ENCODE measurements around the gene SPANXC.
"Not testable (repeated sequence)": the region's sequence is repeated elsewhere in the genome, so short reads cannot be mapped to it uniquely, and the experiment has no call there.

SPANXC gene

DNA sequence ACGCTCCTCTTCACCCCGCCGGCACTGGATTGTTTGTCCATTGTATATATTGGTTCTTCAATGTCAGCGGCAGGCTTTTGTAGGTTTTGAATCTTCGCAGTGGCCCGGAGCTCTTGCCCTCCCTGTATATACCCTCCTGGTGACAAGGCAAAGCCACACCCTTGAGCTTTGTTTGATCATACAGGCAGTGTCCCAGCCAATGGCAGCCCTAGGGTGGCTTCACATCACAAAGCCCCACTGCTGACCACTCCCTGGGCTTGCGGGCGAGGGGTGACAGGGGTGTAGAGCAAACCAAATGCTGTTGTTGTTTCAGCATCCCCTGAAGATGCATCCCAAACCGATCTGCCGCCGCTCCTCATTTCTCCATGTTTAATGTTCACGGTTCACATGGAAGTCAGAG is at the start of gene SPANXC:
TSS of gene SPANXC (minus strand) at position 101 of the 400 bp plus-strand sequence. CDS start at position 41, 60 bp downstream.
- H3K27ac Mint-ChIP-seq; H3K9me3 Mint-ChIP-seq (ENCODE audit: low read depth); H3K36me3 Mint-ChIP-seq; H3K27me3 Mint-ChIP-seq; H3K4me1 Mint-ChIP-seq (ENCODE audit: low read depth); H3K4me3 Mint-ChIP-seq: not testable (repeated sequence)

DNA sequence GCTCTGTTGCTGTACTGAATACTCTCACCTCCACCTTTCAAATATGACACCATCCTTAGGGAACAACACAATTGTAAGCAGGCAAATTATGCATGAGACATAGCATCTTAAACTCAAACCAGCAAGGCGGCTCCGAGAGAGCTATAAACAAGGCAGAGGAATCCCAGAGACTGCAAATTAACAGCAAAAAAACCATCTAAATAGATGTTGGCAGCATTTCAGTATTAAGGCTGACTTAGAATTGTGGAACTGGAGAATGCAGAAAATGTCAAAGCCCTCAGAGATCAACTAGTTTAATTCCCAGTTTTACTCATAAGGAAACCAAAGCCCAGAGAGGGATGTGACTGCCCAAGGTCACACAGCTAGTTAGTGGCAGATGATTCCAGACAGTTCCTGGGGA is 37.2 kb upstream of the SPANXC start:
- H3K9me3 Mint-ChIP-seq (ENCODE audit: low read depth): no peaks in the 10 kb centered on the region
- no peak overlapping the region for H3K4me3 Mint-ChIP-seq
- H3K36me3 Mint-ChIP-seq: no peaks in the 10 kb centered on the region
- no peaks in the 10 kb centered on the region for H3K4me1 Mint-ChIP-seq (ENCODE audit: low read depth)
- no peak overlapping the region for H3K27ac Mint-ChIP-seq
- H3K27me3 Mint-ChIP-seq: no peaks in the 10 kb centered on the region

- no peaks in the 10 kb centered on the region for H3K9me3 Mint-ChIP-seq (ENCODE audit: low read depth)
- H3K36me3 Mint-ChIP-seq: no peaks in the 10 kb centered on the region
- no peak overlapping the region for H3K27ac Mint-ChIP-seq
- no peak overlapping the region for H3K4me3 Mint-ChIP-seq
- H3K4me1 Mint-ChIP-seq (ENCODE audit: low read depth): no peaks in the 10 kb centered on the region
- no peaks in the 10 kb centered on the region for H3K27me3 Mint-ChIP-seq
Measured at GRCh38 chrX:141278306-141278705, 36.0 kb upstream of the SPANXC start.

DNA sequence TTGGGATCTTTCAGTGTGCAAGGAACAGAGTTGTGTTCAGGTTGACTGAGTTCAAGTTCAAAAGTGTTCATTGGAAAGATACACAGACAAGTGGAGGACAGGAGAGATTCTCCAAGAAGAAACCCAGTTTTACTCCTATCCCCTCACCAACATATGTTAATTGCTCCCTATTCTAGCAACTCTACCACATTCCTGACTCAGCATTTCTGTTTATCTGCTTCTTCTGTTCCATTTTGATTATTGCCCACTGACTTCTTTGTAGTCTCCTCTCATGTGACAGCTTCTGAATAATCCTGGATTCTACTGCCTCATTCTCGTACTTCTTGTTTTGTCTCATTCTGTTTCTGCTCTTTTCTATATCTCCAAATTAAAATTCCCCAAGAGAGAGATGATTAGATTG is 15.8 kb upstream of the SPANXC start:
- Mint-ChIP-seq H3K9me3 (ENCODE audit: low read depth) (peaks cover 5% of the 10 kb centered on the region), H3K27me3 (no peaks in the 10 kb centered on the region), H3K4me1 (ENCODE audit: low read depth) (no peaks in the 10 kb centered on the region), H3K4me3 (no peak overlapping the region), H3K36me3 (no peaks in the 10 kb centered on the region), H3K27ac (no peak overlapping the region)

DNA sequence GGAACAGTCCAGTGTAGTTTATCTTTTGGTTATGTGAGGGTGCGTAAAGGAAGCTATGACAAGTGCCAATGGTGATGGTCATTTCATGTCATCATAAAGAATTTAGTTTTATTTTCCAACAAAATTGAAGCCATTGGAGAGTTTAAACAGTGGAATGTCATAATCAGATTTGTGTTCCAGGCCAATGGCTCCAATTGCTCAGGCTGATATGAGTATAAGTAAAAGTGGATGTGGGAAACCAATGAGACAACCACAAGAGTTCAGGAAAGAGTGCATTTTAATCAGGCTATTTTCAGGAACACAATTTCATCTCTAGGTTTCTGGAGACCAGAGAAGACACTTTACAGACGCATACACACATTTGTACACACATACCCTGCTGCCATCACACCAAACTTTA is 20.7 kb downstream of the SPANXC start:
- H3K4me3 Mint-ChIP-seq: no peak overlapping the region
- H3K4me1 Mint-ChIP-seq (ENCODE audit: low read depth): no peaks in the 10 kb centered on the region
- no peak overlapping the region for H3K27ac Mint-ChIP-seq
- no peaks in the 10 kb centered on the region for H3K9me3 Mint-ChIP-seq (ENCODE audit: low read depth)
- no peaks in the 10 kb centered on the region for H3K36me3 Mint-ChIP-seq
- no peaks in the 10 kb centered on the region for H3K27me3 Mint-ChIP-seq

- Mint-ChIP-seq H3K4me3 (no peak overlapping the region), H3K27me3 (no peaks in the 10 kb centered on the region)
Measured at GRCh38 chrX:141220342-141221008, 21.8 kb downstream of the SPANXC start.

GRCh38 chrX:141214196-141214595 is 28.1 kb downstream of the SPANXC start:
- Mint-ChIP-seq H3K36me3 (no peaks in the 10 kb centered on the region), H3K27ac (no peak overlapping the region), H3K27me3 (no peaks in the 10 kb centered on the region), H3K4me1 (ENCODE audit: low read depth) (no peaks in the 10 kb centered on the region), H3K9me3 (ENCODE audit: low read depth) (no peaks in the 10 kb centered on the region), H3K4me3 (no peak overlapping the region)

More at GRCh38 chrX:141220342-141221008, 21.8 kb downstream of the SPANXC start:
- Mint-ChIP-seq H3K36me3 (no peaks in the 10 kb centered on the region), H3K9me3 (ENCODE audit: low read depth) (no peaks in the 10 kb centered on the region), H3K27ac (no peak overlapping the region), H3K4me1 (ENCODE audit: low read depth) (no peaks in the 10 kb centered on the region)

- H3K4me1 Mint-ChIP-seq (ENCODE audit: low read depth): no peaks in the 10 kb centered on the region
- H3K36me3 Mint-ChIP-seq: no peaks in the 10 kb centered on the region
- no peak overlapping the region for H3K4me3 Mint-ChIP-seq
- H3K27ac Mint-ChIP-seq: no peak overlapping the region
- no peaks in the 10 kb centered on the region for H3K9me3 Mint-ChIP-seq (ENCODE audit: low read depth)
- H3K27me3 Mint-ChIP-seq: no peaks in the 10 kb centered on the region
Measured at GRCh38 chrX:141201962-141202361, 40.4 kb downstream of the SPANXC start.

Measured in activated naive CD8-positive, alpha-beta T cell (primary cell).